Activated CD8-positive, alpha-beta memory T cell treated with anti-CD3 and anti-CD28 coated beads, Interleukin-2, amount 50 U/mL, for 1 hour (primary cell): ENCODE results near the gene SPTBN4.
"Not testable (repeated sequence)": the region's sequence is repeated elsewhere in the genome, so short reads cannot be mapped to it uniquely, and the experiment has no call there.

Experiments
- DNase-seq: peaks from one replicate; pipeline ENCODE4 v3.0.0-alpha.2; 2020; ENCODE audit errors: extremely low read depth

SPTBN4 gene

GRCh38 chr19:40588110-40588854 is 121.5 kb downstream of the SPTBN4 start:
- DNase-seq = no peak

- DNase-seq = no peak
These were observed 122.2 kb downstream of the SPTBN4 start for GRCh38 chr19:40588926-40589569.

GRCh38 chr19:40589591-40590429 is 123.0 kb downstream of the SPTBN4 start:
- no peak for DNase-seq

GRCh38 chr19:40590464-40591265 is 123.9 kb downstream of the SPTBN4 start:
- DNase-seq = no peak

GRCh38 chr19:40591724-40592123 is 124.9 kb downstream of the SPTBN4 start:
- DNase-seq = not testable (repeated sequence)

GRCh38 chr19:40592170-40592569 is 125.4 kb downstream of the SPTBN4 start:
- DNase-seq = no peak

GRCh38 chr19:40594255-40594654 is 127.5 kb downstream of the SPTBN4 start:
- DNase-seq = no peak

- no peak for DNase-seq
These were observed 127.9 kb downstream of the SPTBN4 start for GRCh38 chr19:40594657-40595091.

- no peak for DNase-seq
These were observed 130.0 kb downstream of the SPTBN4 start for GRCh38 chr19:40596608-40597328.

GRCh38 chr19:40597329-40597838 is 130.6 kb downstream of the SPTBN4 start:
- DNase-seq = no peak

- no peak for DNase-seq
These were observed 131.5 kb downstream of the SPTBN4 start for GRCh38 chr19:40598121-40598917.

- DNase-seq = no peak
These were observed 132.1 kb downstream of the SPTBN4 start for GRCh38 chr19:40598918-40599307.

GRCh38 chr19:40599331-40599901 is 132.6 kb downstream of the SPTBN4 start:
- no peak for DNase-seq

GRCh38 chr19:40599902-40600569 is 133.2 kb downstream of the SPTBN4 start:
- DNase-seq = no peak

- no peak for DNase-seq
These were observed 133.9 kb downstream of the SPTBN4 start for GRCh38 chr19:40600570-40601133.

- no peak for DNase-seq
These were observed 134.6 kb downstream of the SPTBN4 start, which contains the start of gene LTBP4 for GRCh38 chr19:40601134-40601974. Gene LTBP4 (plus strand): TSS chr19:40601369. CDS start chr19:40601388, 19 bp downstream.

GRCh38 chr19:40603071-40603388 is 136.2 kb downstream of the SPTBN4 start:
- no peak for DNase-seq
